Ascending aorta (tissue), 2 donors: ENCODE measurements around the gene CERS4. TPM values are rescaled to one million over a fixed set of nuclear protein-coding genes. Genes with fewer than 3 reads are reported as not detected.
A peak's percentile ranks its signal among the peaks of the same experiment; 100 is the strongest.

Experiments
- DNase-seq, 2 donors: peaks; one replicate each; pipeline ENCODE4 v3.0.0-alpha.2; 2019; ENCODE audit warnings: low spot score in 2 of 2
- H3K27ac ChIP-seq, 2 donors: fragments of 200-600 bp; sonication (generic); one replicate each; pipeline ENCODE4 v1.5.1; 2016 to 2017; ENCODE audit warnings: mild to moderate bottlenecking in 1 of 2
- H3K27me3 ChIP-seq: fragments of 200-600 bp; sonication (generic); one replicate; pipeline ENCODE4 v1.5.1; 2017
- H3K36me3 ChIP-seq, 2 donors: fragments of 200-600 bp; sonication (generic); one replicate each; pipeline ENCODE4 v1.5.1; 2016
- H3K4me1 ChIP-seq, 2 donors: fragments of 200-600 bp; sonication (generic); one replicate each; pipeline ENCODE4 v1.5.1; 2016 to 2017; ENCODE audit warnings: mild to moderate bottlenecking in 1 of 2
- H3K4me3 ChIP-seq, 2 donors: fragments of 200-600 bp; sonication (generic); one replicate each; pipeline ENCODE4 v1.5.1; 2016 to 2017; ENCODE audit warnings: mild to moderate bottlenecking in 1 of 2
- H3K9me3 ChIP-seq, 2 donors: fragments of 200-600 bp; sonication (generic); one replicate each; pipeline ENCODE4 v1.5.1; 2016
- CTCF ChIP-seq, 3 experiments: fragments of 200-600 bp in 2 of 3; fragments of 450-650 bp in 1 of 3; sonication (generic) in 2 of 3; IDR thresholded peaks; one replicate each; pipeline ENCODE4 v1.5.1; 2016 to 2019; ENCODE audit warnings: antibody characterized with exemption in 3 of 3, mild to moderate bottlenecking in 1 of 3, moderate library complexity in 1 of 3
- intact Hi-C: fragments of 100-400 bp; cut with DNase I; formaldehyde crosslinking; loops from one replicate; pipeline ENCODE4 v1.15.1; 2023
- total RNA-seq: library from RNA; depleted of rRNA; stranded (reverse); fragments of >200 nt; gene quantifications from one replicate; pipeline ENCODE4 v1.1.0, GENCODE V29; 2016

The CERS4 gene
- total RNA-seq, 1 donor from 2014 or later, result 20.2 TPM

GRCh38 chr19:8208119-8208921, 850 bp upstream of the CERS4 start:
- Histone ChIP-seq H3K27ac (peak overlapping the region in 1 of 2 donors; percentile 41), H3K27me3 (no peaks in the 10 kb centered on the region), H3K4me3 (peak overlapping the region; percentile 75 to 92), H3K9me3 (no peaks in the 10 kb centered on the region), H3K4me1 (peaks cover 0 to 7% of the 10 kb centered on the region in 2 donors), H3K36me3 (no peaks in the 10 kb centered on the region)
- no peak for TF ChIP-seq CTCF (IDR thresholded peaks at IDR 0.05)
- DNase-seq, result no peak
- intact Hi-C loops, result loop anchor here (5.0 kb wide), 1 partner anchor 44 kb away; no protein-coding TSS in a partner anchor

GRCh38 chr19:8209462-8210378, 550 bp downstream of the CERS4 start:
- H3K4me3 ChIP-seq, result peak overlapping the region; percentile 75 to 92
- peak in 1 of 2 donors; percentile 65 for DNase-seq
- H3K27ac ChIP-seq, result peak overlapping the region; percentile 24 to 38
- no peaks in the 10 kb centered on the region for H3K9me3 ChIP-seq
- intact Hi-C loops, result loop anchor here (5.0 kb wide), 1 partner anchor 43 kb away; no protein-coding TSS in a partner anchor
- H3K4me1 ChIP-seq, result peaks cover 0 to 7% of the 10 kb centered on the region in 2 donors
- no peak for TF ChIP-seq CTCF (IDR thresholded peaks at IDR 0.05)
- H3K36me3 ChIP-seq, result no peaks in the 10 kb centered on the region
- H3K27me3 ChIP-seq, result no peaks in the 10 kb centered on the region

- no peak overlapping the region for H3K27ac ChIP-seq
- no peaks in the 10 kb centered on the region for H3K9me3 ChIP-seq
- H3K27me3 ChIP-seq, result no peaks in the 10 kb centered on the region
- DNase-seq, result no peak
- no peaks in the 10 kb centered on the region for H3K36me3 ChIP-seq
- peak overlapping the region; percentile 75 to 92 for H3K4me3 ChIP-seq
- intact Hi-C loops, result no loop called here
- TF ChIP-seq CTCF (IDR thresholded peaks at IDR 0.05), result no peak
- peaks cover 0 to 7% of the 10 kb centered on the region in 2 donors for H3K4me1 ChIP-seq
Measured at GRCh38 chr19:8210421-8211101, 1.4 kb downstream of the CERS4 start.

- Histone ChIP-seq H3K9me3 (no peaks in the 10 kb centered on the region), H3K36me3 (no peaks in the 10 kb centered on the region), H3K4me3 (no peak overlapping the region), H3K4me1 (peaks cover 0 to 7% of the 10 kb centered on the region in 2 donors), H3K27ac (no peak overlapping the region), H3K27me3 (no peaks in the 10 kb centered on the region)
- TF ChIP-seq CTCF (IDR thresholded peaks at IDR 0.05), result no peak
- DNase-seq, result no peak
- intact Hi-C loops, result no loop called here
Measured at GRCh38 chr19:8212212-8212611, 3.0 kb downstream of the CERS4 start.

- Histone ChIP-seq H3K36me3 (no peaks in the 10 kb centered on the region), H3K4me3 (no peak overlapping the region), H3K4me1 (peaks cover 0 to 7% of the 10 kb centered on the region in 2 donors), H3K9me3 (no peaks in the 10 kb centered on the region), H3K27ac (no peak overlapping the region), H3K27me3 (no peaks in the 10 kb centered on the region)
- intact Hi-C loops, result no loop called here
- no peak for DNase-seq
- TF ChIP-seq CTCF (IDR thresholded peaks at IDR 0.05), result no peak
Measured at GRCh38 chr19:8212916-8213315, 3.7 kb downstream of the CERS4 start.
